IMR-90 (cell line): ENCODE results near the gene LPCAT4. TPM values are rescaled to one million over a fixed set of nuclear protein-coding genes. Genes with fewer than 3 reads are reported as not detected.
"Not testable (repeated sequence)": the region's sequence is repeated elsewhere in the genome, so short reads cannot be mapped to it uniquely, and the experiment has no call there.

ENCODE experiments used
- ATAC-seq: fragments of 200-7000 bp; cut with Tn5 transposase; 2 replicates; pipeline ENCODE4 v1.9.1; 2020; ENCODE audit warnings: low read depth, mild to moderate bottlenecking, moderate library complexity
- BruUV-seq: library from RNA; stranded (reverse); fragments of 400-500 nt; replicated peaks from 2 replicates; lab custom pipeline; 2021; lab: Mats Ljungman, UMichigan
- CTCF ChIA-PET: fragments of 300-600 bp; formaldehyde crosslinking; extraction: SDS; loops from one replicate; lab custom pipeline; 2021; ENCODE audit warnings: antibody characterized with exemption; lab: Yijun Ruan, JAX
- POLR2A ChIA-PET: fragments of 300-600 bp; sonication (Branson Sonifier 250); formaldehyde crosslinking; loops from one replicate; lab custom pipeline; 2022; ENCODE audit warnings: antibody characterized with exemption; ENCODE audit not compliant: unreplicated experiment; lab: Charles Lee
- DNase-seq: peaks from one replicate; pipeline ENCODE4 v3.0.0; 2013
- H2AFZ ChIP-seq: replicated peaks from 2 replicates; pipeline ENCODE3; 2013; ENCODE audit warnings: low read length, mild to moderate bottlenecking; ENCODE audit not compliant: poor library complexity
- H2AK5ac ChIP-seq: 2 replicates; pipeline ENCODE4 v1.6.1; 2013; ENCODE audit warnings: low read depth, low read length, inconsistent platforms
- H2AK9ac ChIP-seq: replicated peaks from 2 replicates; pipeline ENCODE3; 2013; ENCODE audit warnings: mild to moderate bottlenecking, low read depth, low read length, moderate library complexity; ENCODE audit not compliant: poor library complexity
- H2BK120ac ChIP-seq: 2 replicates; pipeline ENCODE4 v1.6.1; 2013; ENCODE audit warnings: low read depth, low read length, inconsistent platforms
- H2BK15ac ChIP-seq: 3 replicates; pipeline ENCODE4 v1.6.1; 2013; ENCODE audit warnings: low read depth, low read length, inconsistent platforms
- H2BK20ac ChIP-seq: 2 replicates; pipeline ENCODE4 v1.6.1; 2013; ENCODE audit warnings: low read depth, mild to moderate bottlenecking, inconsistent platforms, low read length, moderate library complexity
- H2BK5ac ChIP-seq: 2 replicates; pipeline ENCODE4 v1.6.1; 2013; ENCODE audit warnings: mild to moderate bottlenecking, low read depth, low read length, inconsistent platforms; ENCODE audit not compliant: poor library complexity, severe bottlenecking
- H3K14ac ChIP-seq: replicated peaks from 2 replicates; pipeline ENCODE4 v1.6.1; 2013; ENCODE audit warnings: low read depth, low read length, inconsistent platforms
- H3K18ac ChIP-seq: 2 replicates; pipeline ENCODE4 v1.6.1; 2013; ENCODE audit warnings: low read depth, low read length, control low read depth
- H3K23ac ChIP-seq: 2 replicates; pipeline ENCODE4 v1.6.1; 2013; ENCODE audit warnings: low read depth, low read length, inconsistent platforms
- H3K27ac ChIP-seq: 2 replicates; pipeline ENCODE4 v1.5.1; 2013; ENCODE audit warnings: mild to moderate bottlenecking, control low read depth, low read length; ENCODE audit not compliant: insufficient read depth
- H3K27me3 ChIP-seq: 2 replicates; pipeline ENCODE4 v1.6.1; 2013; ENCODE audit warnings: low read length; ENCODE audit not compliant: control insufficient read depth, insufficient read depth
- H3K36me3 ChIP-seq: 2 replicates; pipeline ENCODE4 v1.6.1; 2013; ENCODE audit warnings: low read length, mixed read lengths; ENCODE audit not compliant: control insufficient read depth, insufficient read depth
- H3K4ac ChIP-seq: 2 replicates; pipeline ENCODE4 v1.6.1; 2013; ENCODE audit warnings: low read depth, low read length, inconsistent platforms
- H3K4me1 ChIP-seq: 2 replicates; pipeline ENCODE4 v1.6.1; 2013; ENCODE audit warnings: low read length, mixed read lengths; ENCODE audit not compliant: control insufficient read depth, insufficient read depth
- H3K4me2 ChIP-seq: 2 replicates; pipeline ENCODE4 v1.6.1; 2013; ENCODE audit warnings: low read depth, mild to moderate bottlenecking, control low read depth, low read length, moderate library complexity
- H3K4me3 ChIP-seq: 2 replicates; pipeline ENCODE4 v1.5.1; 2013; ENCODE audit warnings: low read depth, mild to moderate bottlenecking, control low read depth, low read length, moderate library complexity; ENCODE audit not compliant: insufficient read depth
- H3K56ac ChIP-seq: 2 replicates; pipeline ENCODE4 v1.6.1; 2013; ENCODE audit warnings: low read length, inconsistent platforms; ENCODE audit not compliant: insufficient read depth; ENCODE audit errors: extremely low read depth
- H3K79me1 ChIP-seq, 2 experiments: 2 replicates each; pipeline ENCODE4 v1.6.1; 2013; ENCODE audit warnings: low read length in 2 of 2, inconsistent platforms in 1 of 2, low read depth in 1 of 2
- H3K9ac ChIP-seq: 2 replicates; pipeline ENCODE4 v1.6.1; 2013; ENCODE audit warnings: low read depth, low read length, control low read depth
- H3K9me1 ChIP-seq: 2 replicates; pipeline ENCODE4 v1.6.1; 2013; ENCODE audit warnings: low read length, inconsistent platforms; ENCODE audit not compliant: insufficient read depth
- H3K9me3 ChIP-seq: 2 replicates; pipeline ENCODE4 v1.6.1; 2013; ENCODE audit warnings: low read length; ENCODE audit not compliant: control insufficient read depth, insufficient read depth
- H4K20me1 ChIP-seq: 2 replicates; pipeline ENCODE4 v1.6.1; 2013; ENCODE audit warnings: low read length, inconsistent platforms; ENCODE audit not compliant: insufficient read depth
- H4K5ac ChIP-seq: 2 replicates; pipeline ENCODE4 v1.6.1; 2013; ENCODE audit warnings: mild to moderate bottlenecking, low read depth, low read length, control low read depth
- H4K8ac ChIP-seq, 2 experiments: 2 replicates each; pipeline ENCODE4 v1.6.1; 2013; ENCODE audit warnings: low read depth in 2 of 2, low read length in 2 of 2, control low read depth in 1 of 2, inconsistent platforms in 1 of 2
- H4K91ac ChIP-seq: 2 replicates; pipeline ENCODE4 v1.6.1; 2013; ENCODE audit warnings: low read depth, low read length, inconsistent platforms; ENCODE audit not compliant: insufficient read depth
- whole genome bisulfite sequencing, 2 experiments: methylation state at CpG; one replicate each; pipeline versions ENCODE4 v1.1.5 to v1.1.7; 2013; ENCODE audit warnings: missing lambda C conversion rate in 2 of 2; ENCODE audit not compliant: insufficient read length in 1 of 2; ENCODE audit errors: extremely low coverage in 2 of 2; 5-methylcytosine and 5-hydroxymethylcytosine counted together
- dilution Hi-C: fragments of 300-500 bp; cut with HindIII; formaldehyde crosslinking; loops from one replicate; pipeline ENCODE4 v1.14.3; 2018; ENCODE audit warnings: low sequenced_read_pairs; ENCODE audit not compliant: unreplicated experiment
- in situ Hi-C: fragments of 300-500 bp; cut with MboI; formaldehyde crosslinking; loops from 3 replicates; pipeline ENCODE4 v1.14.3; 2019; ENCODE audit warnings: low sequenced_read_pairs, inconsistent platforms, mixed read lengths
- intact Hi-C: fragments of 100-400 bp; cut with micrococcal nuclease; formaldehyde crosslinking; loops from 2 replicates; pipeline ENCODE4 v1.10.0; 2022
- polyA plus RNA-seq, 3 experiments: library from polyadenylated mRNA; depleted of rRNA; stranded (reverse); fragments of >200 nt; gene quantifications; 2 replicates each; pipeline ENCODE4 v1.2.3, GENCODE V29; 2012; ENCODE audit warnings: low replicate concordance in 1 of 3
- total RNA-seq: library from RNA; depleted of rRNA; stranded (reverse); fragments of >200 nt; gene quantifications from 2 replicates; pipeline ENCODE4 v1.2.3, GENCODE V29; 2012

Gene LPCAT4
- total and polyA plus RNA-seq, 2 of the 4 experiments (the other 2 are of a cell fraction), result 3.8 to 44.4 TPM

DNA sequence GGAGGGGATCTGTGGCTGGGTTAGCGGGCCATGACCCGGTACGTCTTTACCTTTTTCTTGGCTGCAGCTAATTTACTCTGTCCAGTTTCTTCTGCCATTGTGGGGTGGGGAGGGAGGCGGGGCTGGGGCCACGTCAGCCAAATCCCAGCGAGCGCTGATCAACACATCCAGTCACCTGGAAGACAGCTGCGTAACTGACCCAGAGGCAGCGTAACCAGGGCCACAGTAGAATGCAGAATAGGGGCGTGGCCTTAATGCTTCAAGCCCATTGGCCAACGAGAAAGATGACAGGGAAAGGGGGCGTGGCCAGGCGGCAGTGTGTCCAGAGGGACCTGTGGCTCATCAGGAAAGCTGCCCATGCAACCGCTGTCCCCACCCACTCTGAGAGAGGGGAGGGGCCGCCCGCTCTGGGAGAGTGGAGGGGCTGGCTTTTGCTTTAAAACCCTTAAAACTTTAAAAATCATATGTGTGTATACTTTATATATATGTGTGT lies 22.6 kb upstream of the LPCAT4 start:
- BruUV-seq, CTCF ChIA-PET, H3K56ac ChIP-seq, H3K27ac ChIP-seq, DNase-seq, dilution Hi-C loops, H3K18ac ChIP-seq, H3K23ac ChIP-seq, H2AK5ac ChIP-seq, H3K9ac ChIP-seq, H2AK9ac ChIP-seq, H2BK20ac ChIP-seq, H2BK5ac ChIP-seq, H3K9me1 ChIP-seq, POLR2A ChIA-PET, H2BK120ac ChIP-seq, intact Hi-C loops, H3K4ac ChIP-seq, H3K14ac ChIP-seq, H3K79me1 ChIP-seq, in situ Hi-C loops, H3K36me3 ChIP-seq, H4K20me1 ChIP-seq, H3K4me1 ChIP-seq, H3K4me2 ChIP-seq, H4K91ac ChIP-seq, H4K5ac ChIP-seq, H3K9me3 ChIP-seq, ATAC-seq, H3K27me3 ChIP-seq, H2AFZ ChIP-seq, H4K8ac ChIP-seq, H2BK15ac ChIP-seq, H3K4me3 ChIP-seq: not testable (repeated sequence)
- WGBS, 2 experiments, result no CpG with 5 or more reads among the region's 16 CpGs

DNA sequence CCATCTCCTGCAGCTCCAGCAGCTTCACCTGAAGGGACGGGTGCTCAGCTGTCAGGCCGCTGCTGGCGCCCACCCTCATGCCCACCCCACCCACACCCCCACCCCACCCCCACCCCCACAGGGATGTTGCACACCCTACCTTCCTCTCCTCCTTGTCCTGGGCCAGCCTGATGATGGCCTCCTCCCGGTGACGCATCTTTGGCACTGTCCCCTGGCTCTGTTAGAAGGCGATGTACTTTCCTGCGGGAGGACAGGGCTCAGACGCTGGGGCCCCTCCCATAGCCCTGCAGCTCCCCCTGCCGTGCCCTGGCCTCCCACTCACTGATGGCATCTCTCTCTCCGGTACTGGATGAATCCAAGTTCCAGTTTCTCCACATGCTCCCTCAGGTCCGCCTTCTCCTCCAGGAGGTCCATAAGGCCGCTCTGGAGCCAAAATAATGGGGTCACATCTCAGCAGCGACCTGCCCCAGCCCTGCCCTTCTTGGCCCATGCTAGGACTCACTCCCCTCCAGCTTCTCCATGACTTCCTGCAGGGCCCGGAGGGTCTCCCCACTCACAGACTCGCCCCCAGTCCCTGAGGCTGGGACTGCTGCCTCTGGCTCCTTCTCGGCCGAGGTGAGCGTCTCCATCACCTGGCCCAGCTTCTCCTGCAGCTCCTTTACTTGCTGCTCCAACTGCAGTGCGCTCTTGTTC lies 15.0 kb upstream of the LPCAT4 start:
- H3K27ac ChIP-seq, in situ Hi-C loops, intact Hi-C loops, H3K14ac ChIP-seq, H3K27me3 ChIP-seq, H3K4me1 ChIP-seq, H3K9ac ChIP-seq, H4K91ac ChIP-seq, H3K79me1 ChIP-seq, H3K23ac ChIP-seq, H4K20me1 ChIP-seq, H2AK5ac ChIP-seq, H3K18ac ChIP-seq, H2BK5ac ChIP-seq, H2BK15ac ChIP-seq, H3K4me2 ChIP-seq, H3K36me3 ChIP-seq, H3K4ac ChIP-seq, POLR2A ChIA-PET, DNase-seq, H3K9me1 ChIP-seq, H2AFZ ChIP-seq, H4K5ac ChIP-seq, H3K9me3 ChIP-seq, ATAC-seq, H3K56ac ChIP-seq, CTCF ChIA-PET, dilution Hi-C loops, H2BK20ac ChIP-seq, H2BK120ac ChIP-seq, H2AK9ac ChIP-seq, H4K8ac ChIP-seq, H3K4me3 ChIP-seq, BruUV-seq: not testable (repeated sequence)
- no CpG with 5 or more reads among the region's 19 CpGs for WGBS, 2 experiments
